NCI-H2196 treated with DMSO at 0.1 percent for 48 hours (cell line): ENCODE measurements around the gene ARHGAP9.
"Not testable (repeated sequence)": the region's sequence is repeated elsewhere in the genome, so short reads cannot be mapped to it uniquely, and the experiment has no call there.

ENCODE experiments used
- DNase-seq: peaks from one replicate; lab custom pipeline; 2025; ENCODE audit not compliant: unreplicated experiment; lab: John Stamatoyannopoulos, UW

ARHGAP9 gene

DNA sequence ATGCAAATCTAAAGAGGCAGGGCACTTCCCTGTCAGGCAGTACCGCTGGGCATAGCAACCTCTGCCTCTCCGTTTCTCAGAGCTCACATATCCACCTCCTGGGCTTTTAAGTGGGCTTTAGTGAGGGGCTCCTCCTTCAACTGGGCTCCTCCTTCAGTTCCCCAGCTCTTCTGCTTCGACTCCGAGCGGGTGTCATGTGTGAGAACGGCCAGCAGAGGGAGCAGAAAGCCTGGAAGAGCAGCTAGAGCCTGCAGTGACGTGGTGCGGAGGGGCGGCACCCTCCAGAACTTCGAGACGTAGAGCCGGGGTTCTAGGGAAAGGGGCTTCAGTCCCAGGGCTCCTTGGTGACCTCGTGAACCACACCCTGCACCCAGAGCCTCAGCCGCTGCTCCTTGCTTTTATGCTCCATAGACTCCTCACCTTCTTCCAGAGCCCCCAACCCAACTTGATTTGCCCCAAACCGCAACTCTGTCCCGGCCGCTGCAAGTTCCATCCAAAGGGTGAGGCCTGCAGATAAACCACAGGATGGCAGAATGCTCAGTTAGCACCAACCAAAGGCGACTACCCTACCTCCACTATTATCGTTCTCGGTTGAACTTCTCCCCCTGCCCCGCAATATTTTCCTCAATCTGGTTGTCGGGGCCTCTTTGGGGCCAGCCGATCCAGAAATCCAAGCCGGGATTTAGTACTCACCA is 20.5 kb downstream of the ARHGAP9 start:
- peak; percentile 94 for DNase-seq

DNA sequence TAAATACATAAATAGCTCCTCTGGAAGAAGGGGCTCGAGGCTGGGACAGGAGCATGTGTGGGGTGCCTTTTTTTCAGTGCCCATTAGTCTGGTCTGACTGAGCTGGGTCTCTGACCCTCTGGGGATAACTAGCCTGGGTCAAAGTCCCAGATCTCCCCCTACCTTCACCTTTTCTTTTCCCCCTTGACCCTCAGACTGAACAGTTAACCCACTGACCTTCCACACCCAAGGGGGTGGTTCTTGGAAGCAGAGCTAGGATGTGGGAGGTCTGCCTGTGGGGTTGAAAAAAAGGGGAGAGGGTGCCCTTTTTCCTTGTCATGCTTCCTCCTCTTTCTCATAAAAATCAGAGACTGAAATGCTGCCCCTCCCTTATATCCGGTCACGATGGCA is 21.0 kb downstream of the ARHGAP9 start:
- no peak for DNase-seq

GRCh38 chr12:57456737-57457490 is 22.8 kb downstream of the ARHGAP9 start:
- DNase-seq: no peak

DNA sequence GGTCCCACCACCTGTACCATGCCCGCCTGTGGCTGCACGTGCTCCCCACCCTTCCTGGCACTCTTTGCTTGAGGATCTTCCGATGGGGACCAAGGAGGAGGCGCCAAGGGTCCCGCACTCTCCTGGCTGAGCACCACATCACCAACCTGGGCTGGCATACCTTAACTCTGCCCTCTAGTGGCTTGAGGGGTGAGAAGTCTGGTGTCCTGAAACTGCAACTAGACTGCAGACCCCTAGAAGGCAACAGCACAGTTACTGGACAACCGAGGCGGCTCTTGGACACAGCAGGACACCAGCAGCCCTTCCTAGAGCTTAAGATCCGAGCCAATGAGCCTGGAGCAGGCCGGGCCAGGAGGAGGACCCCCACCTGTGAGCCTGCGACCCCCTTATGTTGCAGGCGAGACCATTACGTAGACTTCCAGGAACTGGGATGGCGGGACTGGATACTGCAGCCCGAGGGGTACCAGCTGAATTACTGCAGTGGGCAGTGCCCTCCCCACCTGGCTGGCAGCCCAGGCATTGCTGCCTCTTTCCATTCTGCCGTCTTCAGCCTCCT is 23.4 kb downstream of the ARHGAP9 start:
- no peak for DNase-seq

DNA sequence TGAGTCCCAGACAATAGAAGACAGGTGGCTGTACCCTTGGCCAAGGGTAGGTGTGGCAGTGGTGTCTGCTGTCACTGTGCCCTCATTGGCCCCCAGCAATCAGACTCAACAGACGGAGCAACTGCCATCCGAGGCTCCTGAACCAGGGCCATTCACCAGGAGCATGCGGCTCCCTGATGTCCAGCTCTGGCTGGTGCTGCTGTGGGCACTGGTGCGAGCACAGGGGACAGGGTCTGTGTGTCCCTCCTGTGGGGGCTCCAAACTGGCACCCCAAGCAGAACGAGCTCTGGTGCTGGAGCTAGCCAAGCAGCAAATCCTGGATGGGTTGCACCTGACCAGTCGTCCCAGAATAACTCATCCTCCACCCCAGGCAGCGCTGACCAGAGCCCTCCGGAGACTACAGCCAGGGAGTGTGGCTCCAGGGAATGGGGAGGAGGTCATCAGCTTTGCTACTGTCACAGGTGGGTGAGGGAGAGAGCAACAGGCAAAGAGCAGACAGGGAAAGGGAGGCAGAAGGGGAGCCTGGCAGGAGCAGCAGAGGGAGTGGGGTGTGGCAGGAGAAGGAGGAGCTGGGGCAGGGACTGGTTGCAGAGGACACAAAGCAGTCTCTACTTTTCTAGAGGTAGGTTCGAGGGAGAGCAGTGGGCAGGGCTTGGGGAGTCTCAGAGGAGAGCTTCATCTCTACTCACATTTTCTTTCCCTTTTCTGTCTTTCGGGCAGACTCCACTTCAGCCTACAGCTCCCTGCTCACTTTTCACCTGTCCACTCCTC is 24.1 kb downstream of the ARHGAP9 start:
- DNase-seq: no peak

GRCh38 chr12:57454566-57455373 is 24.9 kb downstream of the ARHGAP9 start, which contains the start of gene INHBE:
Gene INHBE, plus strand, starts transcription at chr12:57455307. Its CDS starts 230 bp downstream, at chr12:57455537.
- DNase-seq: peak; percentile 51

- no peak for DNase-seq
These were observed 25.5 kb downstream of the ARHGAP9 start for GRCh38 chr12:57454213-57454565.

DNA sequence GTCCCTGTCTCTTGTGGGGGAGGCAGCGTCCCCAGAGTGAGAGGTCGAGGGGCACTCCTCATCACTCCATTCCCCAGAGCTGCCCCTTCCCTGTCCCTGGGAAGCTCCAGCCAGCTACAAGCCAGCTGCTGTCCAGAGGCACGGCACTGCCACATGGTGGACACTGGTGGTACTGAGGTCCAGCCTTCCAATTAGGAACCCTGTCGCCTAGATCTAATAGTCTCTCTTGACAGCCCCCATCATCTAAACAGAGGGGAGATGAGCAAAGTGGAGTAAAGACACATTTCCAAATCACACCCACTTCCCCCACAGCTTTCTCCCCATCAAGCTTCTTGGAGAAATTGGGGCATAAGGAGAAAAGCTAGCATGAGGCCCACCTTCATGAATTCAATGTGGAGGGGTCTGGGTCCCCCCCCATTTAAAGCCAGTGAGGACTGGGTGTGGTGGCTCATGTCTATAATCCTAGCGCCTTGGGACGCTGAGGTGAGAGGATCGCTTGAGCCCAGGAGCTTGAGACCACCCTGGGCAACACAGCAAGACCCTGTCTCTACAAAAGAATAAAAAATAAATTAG is 26.6 kb downstream of the ARHGAP9 start:
- peak; percentile 30 for DNase-seq

DNA sequence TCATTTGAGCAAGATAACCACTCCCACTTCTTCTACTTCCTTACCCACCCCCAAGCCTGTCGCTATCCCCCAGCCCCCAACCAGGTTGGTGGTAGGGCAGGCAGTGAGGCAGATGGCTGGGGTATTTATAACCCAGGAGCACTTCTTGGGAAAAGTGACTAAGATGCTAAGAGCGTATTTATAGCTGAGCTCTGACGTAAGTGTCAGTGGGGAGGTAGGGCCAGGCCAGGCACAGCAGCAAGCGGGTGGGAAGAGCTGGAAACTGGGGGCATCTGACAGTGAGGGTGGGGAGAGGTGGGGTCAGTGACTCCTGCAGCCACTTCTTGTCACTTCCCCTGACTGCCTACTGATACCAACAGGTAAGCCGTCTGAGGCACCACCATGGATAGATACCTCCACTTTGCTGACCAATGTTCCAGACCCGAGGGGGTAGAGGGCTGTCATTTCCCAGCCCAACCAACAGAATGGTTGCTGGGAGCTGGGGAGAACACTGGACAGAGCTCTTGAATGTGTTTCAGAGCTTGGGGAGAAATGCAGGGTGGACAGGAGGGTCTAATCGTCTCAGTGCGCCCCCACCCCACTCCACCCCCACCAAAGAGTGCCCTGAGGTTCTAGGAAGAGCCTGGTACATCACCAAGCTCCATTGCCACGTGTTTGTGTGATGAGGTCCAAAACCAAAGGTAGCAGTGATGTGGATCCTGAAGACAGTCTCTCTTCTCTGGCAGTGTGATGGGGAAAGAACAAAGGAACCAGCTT is 27.3 kb downstream of the ARHGAP9 start:
- DNase-seq: no peak

GRCh38 chr12:57451233-57451778 is 28.4 kb downstream of the ARHGAP9 start:
- DNase-seq: no peak

- DNase-seq: no peak
These were observed 29.6 kb downstream of the ARHGAP9 start for GRCh38 chr12:57450057-57450456.

GRCh38 chr12:57449375-57449774 is 30.3 kb downstream of the ARHGAP9 start:
- no peak for DNase-seq

GRCh38 chr12:57448669-57449068 is 31.0 kb downstream of the ARHGAP9 start:
- no peak for DNase-seq

DNA sequence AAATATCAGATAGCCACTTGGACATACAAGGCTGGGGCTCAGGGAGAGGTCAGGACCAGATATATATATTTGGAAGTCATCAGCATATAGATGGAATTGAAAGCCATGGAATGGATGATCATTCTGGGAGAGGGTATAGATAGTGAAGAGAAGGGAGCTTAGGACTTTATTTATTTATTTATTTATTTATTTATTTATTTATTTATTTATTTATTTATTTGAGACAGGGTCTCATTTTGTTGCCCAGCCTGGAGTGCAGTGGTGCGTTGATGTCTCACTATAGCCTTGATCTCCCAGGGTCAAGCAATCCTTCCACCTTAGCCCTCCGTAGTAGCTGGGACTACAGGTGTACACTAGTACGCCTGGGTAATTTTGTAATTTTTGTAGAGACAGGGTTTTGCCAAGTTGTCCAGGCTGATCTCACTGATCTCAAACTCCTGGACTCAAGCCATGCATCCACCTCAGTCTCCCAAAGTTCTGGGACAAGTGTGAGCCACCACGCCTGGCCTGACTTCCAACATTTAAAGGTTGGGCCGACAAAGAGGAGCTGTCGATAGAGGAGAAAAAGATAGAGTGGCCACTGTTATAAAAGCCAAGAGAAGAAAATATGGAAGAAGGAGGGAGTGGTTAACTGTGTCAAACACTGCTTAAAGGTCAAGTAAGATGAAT is 33.2 kb downstream of the ARHGAP9 start:
- DNase-seq: no peak

GRCh38 chr12:57444744-57445143 is 34.9 kb downstream of the ARHGAP9 start:
- DNase-seq: no peak

- DNase-seq: not testable (repeated sequence)
These were observed 35.3 kb downstream of the ARHGAP9 start for GRCh38 chr12:57444337-57444736.

- no peak for DNase-seq
These were observed 37.7 kb downstream of the ARHGAP9 start for GRCh38 chr12:57441846-57442427.

GRCh38 chr12:57441393-57441792 is 38.3 kb downstream of the ARHGAP9 start:
- not testable (repeated sequence) for DNase-seq
